OCI-LY7 (cell line): ENCODE data around the gene TLX3. TPM values are rescaled to one million over a fixed set of nuclear protein-coding genes. Genes with fewer than 3 reads are reported as not detected.
"Not testable (repeated sequence)": the region's sequence is repeated elsewhere in the genome, so short reads cannot be mapped to it uniquely, and the experiment has no call there.

Source experiments
- BruUV-seq: library from RNA; stranded (reverse); fragments of 400-500 nt; replicated peaks from 2 replicates; lab custom pipeline; 2021; lab: Mats Ljungman, UMichigan
- CTCF ChIA-PET: fragments of 300-600 bp; sonication (Branson Sonifier 250); formaldehyde crosslinking; loops from one replicate; lab custom pipeline; 2022; ENCODE audit warnings: antibody characterized with exemption; ENCODE audit not compliant: unreplicated experiment; lab: Charles Lee
- POLR2A ChIA-PET: fragments of 300-600 bp; sonication (Branson Sonifier 250); formaldehyde crosslinking; loops from one replicate; lab custom pipeline; 2022; ENCODE audit warnings: antibody characterized with exemption; lab: Charles Lee
- DNase-seq: peaks from one replicate; pipeline ENCODE4 v3.0.0-alpha.2; 2015; ENCODE audit warnings: low spot score
- H2AFZ ChIP-seq: fragments of 200-600 bp; sonication (generic), shearing (Covaris generic); 2 replicates; pipeline ENCODE4 v1.6.1; 2014; ENCODE audit warnings: mild to moderate bottlenecking, antibody characterized with exemption, low read length, moderate library complexity
- H3K27ac ChIP-seq: fragments of 200-600 bp; sonication (generic); 2 replicates; pipeline ENCODE4 v1.5.1; 2014; ENCODE audit warnings: mixed run types, low read depth, mild to moderate bottlenecking, moderate library complexity, low read length, inconsistent platforms; ENCODE audit not compliant: poor library complexity, severe bottlenecking
- H3K36me3 ChIP-seq: fragments of 200-600 bp; sonication (generic); 2 replicates; pipeline ENCODE4 v1.6.1; 2014; ENCODE audit warnings: mild to moderate bottlenecking, antibody characterized with exemption, low read length, moderate library complexity, mixed read lengths; ENCODE audit not compliant: insufficient read depth
- H3K4me1 ChIP-seq: fragments of 200-600 bp; sonication (generic); 2 replicates; pipeline ENCODE4 v1.5.1; 2014; ENCODE audit warnings: mild to moderate bottlenecking, low read length; ENCODE audit not compliant: insufficient read depth, poor library complexity, severe bottlenecking
- H3K4me2 ChIP-seq: fragments of 200-600 bp; sonication (generic); 2 replicates; pipeline ENCODE4 v1.6.1; 2014; ENCODE audit warnings: mild to moderate bottlenecking, low read length
- H3K4me3 ChIP-seq: fragments of 200-600 bp; sonication (generic); 2 replicates; pipeline ENCODE4 v1.5.1; 2014; ENCODE audit warnings: mild to moderate bottlenecking, low read depth, low read length; ENCODE audit not compliant: poor library complexity, severe bottlenecking
- H3K79me2 ChIP-seq: fragments of 200-600 bp; sonication (generic); 2 replicates; pipeline ENCODE4 v1.6.1; 2016; ENCODE audit warnings: low read depth, mild to moderate bottlenecking, low read length, moderate library complexity, mixed read lengths; ENCODE audit not compliant: insufficient read depth
- H3K9me2 ChIP-seq: fragments of 200-600 bp; sonication (generic); 2 replicates; pipeline ENCODE4 v1.6.1; 2016; ENCODE audit warnings: mild to moderate bottlenecking, low read length, mixed read lengths; ENCODE audit not compliant: insufficient read depth
- H3K9me3 ChIP-seq: fragments of 200-600 bp; sonication (generic); 2 replicates; pipeline ENCODE4 v1.6.1; 2014; ENCODE audit warnings: mild to moderate bottlenecking, mixed run types, low read length, mixed read lengths
- H4K20me1 ChIP-seq: fragments of 200-600 bp; sonication (generic); 2 replicates; pipeline ENCODE4 v1.6.1; 2014; ENCODE audit warnings: mild to moderate bottlenecking, antibody characterized with exemption, low read length, moderate library complexity, mixed read lengths; ENCODE audit not compliant: insufficient read depth
- CTCF ChIP-seq: fragments of 200-600 bp; sonication (generic); conservative IDR thresholded peaks from 2 replicates; pipeline ENCODE4 v1.5.1; 2014; ENCODE audit warnings: mild to moderate bottlenecking, antibody characterized with exemption, low read length, moderate library complexity, mixed read lengths
- EZH2phosphoT487 ChIP-seq: fragments of 200-600 bp; sonication (generic); IDR thresholded peaks from 2 replicates; pipeline ENCODE4 v1.6.1; 2018; ENCODE audit warnings: low read depth, borderline replicate concordance, mild to moderate bottlenecking, mixed run types, antibody characterized with exemption, low read length, moderate library complexity, mixed read lengths
- intact Hi-C: fragments of 100-400 bp; cut with micrococcal nuclease; formaldehyde crosslinking; loops from one replicate; pipeline ENCODE4 v1.10.0; 2022; ENCODE audit not compliant: unreplicated experiment
- small RNA-seq: library from RNA; depleted of rRNA; stranded (forward); fragments of <200 nt; gene quantifications from one replicate; pipeline ENCODE3, GENCODE V24; 2014
- total RNA-seq, 2 experiments: library from RNA; depleted of rRNA in 1 of 2; stranded (reverse); fragments of >200 nt in 1 of 2; shearing (Covaris generic) in 1 of 2; gene quantifications; 2 replicates each; pipeline ENCODE4 v1.2.3, GENCODE V29; 2014 to 2022

The TLX3 gene
- total RNA-seq, 2 experiments from 2014 or later: not detected

- H3K9me3 ChIP-seq: no peaks in the 10 kb centered on the region
- no peaks in the 10 kb centered on the region for H3K9me2 ChIP-seq
- TF ChIP-seq CTCF (no peak), EZH2phosphoT487 (no peak)
- no peaks in the 10 kb centered on the region for H3K4me1 ChIP-seq
- DNase-seq: no peak
- H4K20me1 ChIP-seq: no peaks in the 10 kb centered on the region
- ChIA-PET POLR2A (no interaction called here), CTCF (no interaction called here)
- no peaks in the 10 kb centered on the region for H3K36me3 ChIP-seq
- no peak overlapping the region for H3K4me3 ChIP-seq
- H2AFZ ChIP-seq: no peak overlapping the region
- intact Hi-C loops: no loop called here
- no peak overlapping the region for H3K27ac ChIP-seq
- no peaks in the 10 kb centered on the region for H3K79me2 ChIP-seq
- no TSS peak for BruUV-seq
- no peak overlapping the region for H3K4me2 ChIP-seq
These were observed 48.8 kb downstream of the TLX3 start for GRCh38 chr5:171357843-171358242.

DNA sequence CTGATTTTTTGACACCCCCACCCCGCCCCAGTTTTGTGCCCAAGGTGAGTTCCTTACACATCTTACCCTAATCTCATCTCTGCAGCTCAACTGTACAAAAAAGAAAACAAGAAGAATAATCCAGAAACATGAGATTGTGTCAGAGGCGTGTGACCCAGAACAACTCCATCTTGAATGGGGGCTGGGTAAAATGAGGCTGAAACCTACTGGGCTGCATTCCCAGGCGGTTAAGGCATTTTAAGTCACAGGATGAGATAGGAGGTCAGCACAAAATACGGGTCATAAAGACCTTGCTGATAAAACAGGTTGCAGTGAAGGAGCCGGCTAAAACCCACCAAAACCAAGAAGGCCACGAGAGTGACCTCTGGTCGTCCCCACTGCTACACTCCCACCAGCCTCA is 52.1 kb downstream of the TLX3 start:
- BruUV-seq, H3K9me2 ChIP-seq, H3K4me1 ChIP-seq, H4K20me1 ChIP-seq, intact Hi-C loops, H3K9me3 ChIP-seq, H3K27ac ChIP-seq, DNase-seq, H2AFZ ChIP-seq, H3K4me2 ChIP-seq, H3K79me2 ChIP-seq, H3K4me3 ChIP-seq, CTCF ChIA-PET, H3K36me3 ChIP-seq: not testable (repeated sequence)
- POLR2A ChIA-PET: interaction anchor here (0.6 kb wide), 1 partner anchor 1205 kb away, joined by 4 read pairs; no protein-coding TSS in a partner anchor

Small RNAs within 50 kb of the gene (small RNA-seq; reads per million reads assigned to genes)
- gene AC091980.1: not detected
- gene RN7SL339P: not detected

Other genes starting within 250 kb of the TLX3 start
- gene NPM1, start 78.6 kb downstream of the TLX3 start, total RNA-seq (2014; rRNA removed; shearing (Covaris generic)): 1,091 and 1,434 TPM in 2 replicates
- gene NPM1, start 78.6 kb downstream of the TLX3 start, total RNA-seq (2022): 2,027 and 2,059 TPM in 2 replicates
- gene FGF18, start 110.4 kb downstream of the TLX3 start, total RNA-seq (2014; rRNA removed; shearing (Covaris generic)): 0.16 TPM in 1 of 2 replicates, not detected in the other
- not detected in 2 replicates for gene FGF18, start 110.4 kb downstream of the TLX3 start, total RNA-seq (2022)